ENCODE results near the gene ARHGAP20. TPM values are rescaled to one million over a fixed set of nuclear protein-coding genes. Genes with fewer than 3 reads are reported as not detected.

Gene ARHGAP20
- total and polyA plus RNA-seq, 2 of the 8 experiments (the other 6 are each of a cell fraction or from before 2014, with no cell fraction given): 0.05 to 0.28 TPM

GRCh38 chr11:110761131-110761530 lies 48.9 kb upstream of the ARHGAP20 start:
- Histone ChIP-seq H2BK12ac (ENCODE audit: low read depth, low read length) (no peak overlapping the region), H3K27ac (ENCODE audit: low read depth, low read length) (no peak overlapping the region), H4K91ac (replicated peaks; ENCODE audit: insufficient read length, low read length) (no peak overlapping the region), H3K4ac (replicated peaks; ENCODE audit: insufficient read length, low read depth, low read length) (no peak overlapping the region), H3K79me2 (ENCODE audit: control insufficient read depth in 1 of 2, insufficient read depth in 2 of 2, low read length in 2 of 2) (no peaks in the 10 kb centered on the region), H3K56ac (replicated peaks; ENCODE audit: insufficient read length, low read depth, low read length) (no peak overlapping the region), H3K9ac (replicated peaks in 1 of 4; ENCODE audit: extremely low read depth in 1 of 4, low read depth in 3 of 4, low read length in 3 of 4) (no peak overlapping the region), H3K4me2 (ENCODE audit: insufficient read depth in 1 of 2, low read depth in 2 of 2, low read length in 2 of 2) (no peak overlapping the region), H4K5ac (ENCODE audit: insufficient read length, low read depth, low read length) (no peak overlapping the region), H3K18ac (ENCODE audit: extremely low read depth, low read length) (no peak overlapping the region), H4K20me1 (replicated peaks in 1 of 2; ENCODE audit: control insufficient read depth in 1 of 2, insufficient read depth in 2 of 2, low read length in 2 of 2) (no peaks in the 10 kb centered on the region), H2BK5ac (ENCODE audit: low read depth, low read length) (no peak overlapping the region), H3K23ac (ENCODE audit: insufficient read length) (no peak overlapping the region), H3K36me3 (ENCODE audit: control insufficient read depth in 2 of 4, insufficient read depth in 4 of 4, low read length in 3 of 4) (no peaks in the 10 kb centered on the region), H4K8ac (ENCODE audit: extremely low read depth, insufficient read depth, low read length) (no peak overlapping the region), H2BK15ac (ENCODE audit: low read length) (no peak overlapping the region), H3K14ac (ENCODE audit: insufficient read length) (no peak overlapping the region), H2AFZ (ENCODE audit: low read length) (no peak overlapping the region), H3K27me3 (replicated peaks in 1 of 4; ENCODE audit: control insufficient read depth in 3 of 4, extremely low read depth in 1 of 4, insufficient read depth in 3 of 4, low read length in 3 of 4) (peaks cover 0 to 1% (median 0%) of the 10 kb centered on the region in 4 experiments; a peak in 1 of 7 replicates), H2BK120ac (replicated peaks; ENCODE audit: low read depth, low read length) (no peak overlapping the region), H3K79me1 (ENCODE audit: low read depth, low read length) (no peaks in the 10 kb centered on the region), H3K4me1 (replicated peaks in 1 of 4; ENCODE audit: control insufficient read depth in 3 of 4, insufficient read depth in 4 of 4, low read length in 3 of 4) (peaks cover 0 to 7% (median 2%) of the 10 kb centered on the region in 4 experiments; a peak in 1 of 7 replicates), H2AK5ac (ENCODE audit: low read depth, low read length) (no peak overlapping the region), H3K9me3 (ENCODE audit: insufficient read depth in 2 of 2, low read depth in 1 of 2, low read length in 1 of 2) (no peaks in the 10 kb centered on the region), H3K4me3 (ENCODE audit: extremely low read depth in 1 of 4, insufficient read depth in 2 of 4, low read depth in 3 of 4, low read length in 4 of 4) (no peak overlapping the region), H3K23me2 (ENCODE audit: low read depth, low read length) (no peaks in the 10 kb centered on the region), H2BK20ac (ENCODE audit: low read length) (no peak overlapping the region)
- FAIRE-seq (no peak), DNase-seq (ENCODE audit: low read depth in 1 of 2, low spot score in 2 of 2) (no peak)
- ChIA-PET POLR2A (ENCODE audit: partially characterized antibody) (no interaction called here), CTCF (ENCODE audit: partially characterized antibody) (interaction anchor here (0.6 to 1.0 kb wide), 4 partner anchors 11 to 685 kb away, joined by 3 to 4 read pairs (median 3); no protein-coding TSS in a partner anchor)
- no peak for TF ChIP-seq KDM4A (IDR thresholded peaks at IDR 0.05; ENCODE audit: low read depth, low read length, severe bottlenecking)
- no peak for TF ChIP-seq E2F6 (IDR thresholded peaks at IDR 0.05)
- TF ChIP-seq KDM5A (IDR thresholded peaks at IDR 0.05; ENCODE audit: low read length): no peak
- TF ChIP-seq SP4 (IDR thresholded peaks at IDR 0.05; ENCODE audit: low read length): no peak
- TF ChIP-seq CBX5 (IDR thresholded peaks at IDR 0.05; ENCODE audit: low read depth, low read length): no peak
- no peak for TF ChIP-seq CREB1 (IDR thresholded peaks at IDR 0.05)
- no peak for TF ChIP-seq TBP (IDR thresholded peaks at IDR 0.05; ENCODE audit: low read depth, low read length)
- TF ChIP-seq SIRT6 (IDR thresholded peaks at IDR 0.05; ENCODE audit: low read length): no peak
- no peak for TF ChIP-seq GABPA (IDR thresholded peaks at IDR 0.05; ENCODE audit: borderline replicate concordance, insufficient read depth, low read length)
- no peak for TF ChIP-seq JUN (IDR thresholded peaks at IDR 0.05; ENCODE audit: low read depth, low read length)
- TF ChIP-seq RXRA (IDR thresholded peaks at IDR 0.05; ENCODE audit: insufficient read depth, low read depth, low read length): no peak
- TF ChIP-seq FOSL1 (IDR thresholded peaks at IDR 0.05; ENCODE audit: insufficient read depth, low read depth, low read length): no peak
- no peak for TF ChIP-seq POU5F1 (IDR thresholded peaks at IDR 0.05; ENCODE audit: low read depth, low read length)
- WGBS, 2 experiments (ENCODE audit: extremely low coverage in 1 of 2, insufficient coverage in 1 of 2, insufficient read length in 1 of 2, insufficient replicate concordance in 2 of 2, low coverage in 1 of 2, low lambda C conversion rate in 2 of 2, missing lambda C conversion rate in 1 of 2): 89% methylated on average over 2 of the region's 2 CpGs; no CpG with 5 or more reads in 1 of the 2 experiments

Data from H1 (cell line).